HG02642 (cell line): ENCODE data around the gene C6orf62.
"Not testable (repeated sequence)": the region's sequence is repeated elsewhere in the genome, so short reads cannot be mapped to it uniquely, and the experiment has no call there.

Experiments used
- ATAC-seq: cut with Tn5 transposase; IDR thresholded peaks from one replicate; pipeline ENCODE4 v1.9.1; 2021; ENCODE audit warnings: mild to moderate bottlenecking; ENCODE audit not compliant: unreplicated experiment, poor library complexity

Gene C6orf62

DNA sequence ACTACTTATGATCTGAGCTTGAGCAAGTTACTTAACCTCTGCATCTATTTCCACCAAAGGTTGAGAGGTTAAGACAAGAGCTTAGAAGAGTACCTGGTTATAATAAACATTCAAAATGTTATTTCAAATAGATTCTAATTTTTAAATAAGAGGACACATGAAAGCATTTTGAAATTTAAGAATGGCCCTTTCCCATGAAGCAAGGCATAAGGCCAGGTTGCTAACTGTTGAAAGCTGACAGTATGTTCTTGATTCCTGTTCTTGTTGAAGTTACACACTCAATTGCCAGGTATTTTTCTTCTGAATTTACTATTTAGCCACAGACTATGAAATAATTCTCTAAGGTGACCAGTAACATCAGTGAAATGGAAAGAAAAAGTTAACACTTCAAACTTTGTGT lies 14.5 kb downstream of the C6orf62 start:
- ATAC-seq = no peak

DNA sequence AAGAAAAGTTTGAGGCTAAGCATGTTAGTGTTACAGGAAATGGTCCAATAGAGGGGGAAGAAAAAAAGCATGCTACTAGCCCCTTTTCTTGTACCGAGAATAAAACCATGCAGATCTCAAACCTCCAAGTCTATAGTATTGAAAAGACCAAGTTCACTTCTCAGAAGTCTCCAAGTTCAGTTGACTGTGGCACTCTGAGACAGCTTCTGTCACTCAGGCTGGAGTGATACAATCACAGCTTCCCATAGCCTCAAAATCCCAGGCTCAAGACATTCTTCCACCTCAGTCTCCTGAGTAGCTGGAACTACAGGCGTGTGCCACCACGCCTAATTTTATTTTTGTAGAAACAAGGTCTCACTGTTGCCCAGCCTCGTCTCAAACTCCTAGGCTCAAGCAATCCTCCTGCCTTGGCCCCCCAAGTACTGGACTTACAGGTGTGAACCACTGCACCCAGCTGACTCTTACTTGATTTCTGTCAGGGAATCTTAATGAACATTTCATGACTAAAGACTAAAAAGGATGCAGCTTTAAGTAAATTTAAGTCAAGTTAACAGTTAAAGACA lies 16.2 kb downstream of the C6orf62 start:
- ATAC-seq = no peak

DNA sequence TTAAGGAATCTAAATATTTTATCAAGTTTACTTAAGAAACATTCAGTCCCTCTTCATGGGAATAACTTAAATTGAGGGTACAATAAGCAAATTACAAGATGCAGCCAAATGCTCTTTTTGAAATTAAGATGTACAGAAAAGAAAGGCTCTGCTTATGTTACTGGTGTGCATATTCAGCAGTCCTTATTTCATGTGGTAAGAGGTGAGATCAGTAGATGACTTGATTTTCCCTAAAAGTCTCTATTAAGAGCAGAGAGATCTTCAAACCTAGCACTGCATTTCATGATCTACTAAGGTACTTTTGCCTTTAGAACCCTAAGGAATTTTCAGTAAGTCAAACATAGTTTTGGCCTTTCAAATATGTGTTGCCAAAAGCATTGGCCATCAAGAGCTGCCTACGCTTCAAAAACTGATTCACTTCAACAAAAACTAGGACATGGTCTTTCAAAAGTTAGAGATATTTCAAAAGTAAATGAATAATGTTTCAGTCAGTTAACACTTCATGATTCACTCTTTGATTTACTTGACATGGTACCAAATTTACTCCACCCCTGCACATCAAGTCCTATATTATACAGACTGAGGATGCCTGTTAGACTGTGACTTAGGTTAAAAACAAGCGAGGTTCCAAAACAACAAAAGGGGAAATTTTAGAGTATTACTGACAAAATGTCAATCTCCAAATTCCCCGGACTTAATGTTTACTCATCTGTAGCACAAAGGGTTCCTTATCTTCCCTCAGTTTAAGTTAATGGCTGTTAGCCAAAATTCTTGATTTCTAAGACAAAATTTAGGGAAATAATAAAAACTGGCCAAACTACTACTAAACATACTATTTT lies 19.2 kb downstream of the C6orf62 start:
- ATAC-seq = no peak

DNA sequence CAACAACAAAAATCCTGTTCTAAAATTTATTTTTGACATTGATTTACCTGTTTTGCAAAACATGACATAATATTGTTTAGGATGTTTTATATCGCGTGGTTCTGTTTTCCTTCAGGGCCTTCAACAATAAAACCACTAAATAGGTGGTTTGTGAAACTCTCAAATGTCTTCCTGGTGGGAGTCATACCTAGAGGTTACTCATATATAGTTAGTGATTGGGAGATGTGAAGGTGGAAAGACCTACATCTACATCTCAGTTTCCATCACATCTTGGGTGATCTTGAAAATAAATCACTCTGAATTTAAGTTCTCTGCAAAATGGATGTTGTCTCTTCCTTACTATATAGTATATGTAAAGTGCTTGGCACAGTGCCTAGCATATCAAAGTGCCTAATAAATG lies 22.9 kb downstream of the C6orf62 start:
- no peak for ATAC-seq

DNA sequence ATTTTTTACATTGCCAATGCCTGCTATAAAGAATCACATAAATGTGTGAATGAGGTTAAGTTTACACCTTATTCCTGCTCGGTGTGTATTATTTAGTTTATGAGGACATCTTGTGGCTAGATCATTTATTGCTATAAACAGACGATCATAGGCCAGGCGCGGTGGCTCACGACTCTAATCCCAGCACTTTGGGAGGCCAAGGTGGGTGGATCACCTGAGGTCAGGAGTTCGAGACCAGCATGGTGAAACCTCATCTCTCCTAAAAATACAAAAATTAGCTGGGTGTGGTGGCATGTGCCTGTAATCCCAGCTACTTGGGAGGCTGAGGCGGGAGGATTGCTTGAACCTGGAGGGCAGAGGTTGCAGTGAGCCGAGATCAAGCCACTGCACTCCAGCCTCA lies 23.3 kb downstream of the C6orf62 start:
- ATAC-seq = peak; percentile 55

DNA sequence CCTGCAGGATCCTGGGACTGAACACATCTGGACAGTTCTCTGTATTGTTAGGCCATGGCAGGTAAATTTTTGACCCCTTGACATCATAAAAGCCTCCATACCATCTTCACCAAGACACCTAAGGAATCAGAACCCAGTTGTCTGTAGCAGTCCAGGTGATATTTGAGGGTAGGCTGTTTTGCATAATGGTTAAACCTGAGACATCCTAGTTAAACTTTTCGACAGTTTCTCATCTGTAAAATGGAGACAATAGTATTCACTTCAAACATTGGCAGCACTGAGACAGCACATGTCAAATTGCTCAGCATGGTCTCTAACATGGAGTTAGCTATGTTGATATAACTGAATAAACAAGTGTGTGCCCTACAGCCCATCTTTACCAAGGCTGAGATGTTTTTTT lies 24.8 kb downstream of the C6orf62 start:
- ATAC-seq = peak; percentile 39

DNA sequence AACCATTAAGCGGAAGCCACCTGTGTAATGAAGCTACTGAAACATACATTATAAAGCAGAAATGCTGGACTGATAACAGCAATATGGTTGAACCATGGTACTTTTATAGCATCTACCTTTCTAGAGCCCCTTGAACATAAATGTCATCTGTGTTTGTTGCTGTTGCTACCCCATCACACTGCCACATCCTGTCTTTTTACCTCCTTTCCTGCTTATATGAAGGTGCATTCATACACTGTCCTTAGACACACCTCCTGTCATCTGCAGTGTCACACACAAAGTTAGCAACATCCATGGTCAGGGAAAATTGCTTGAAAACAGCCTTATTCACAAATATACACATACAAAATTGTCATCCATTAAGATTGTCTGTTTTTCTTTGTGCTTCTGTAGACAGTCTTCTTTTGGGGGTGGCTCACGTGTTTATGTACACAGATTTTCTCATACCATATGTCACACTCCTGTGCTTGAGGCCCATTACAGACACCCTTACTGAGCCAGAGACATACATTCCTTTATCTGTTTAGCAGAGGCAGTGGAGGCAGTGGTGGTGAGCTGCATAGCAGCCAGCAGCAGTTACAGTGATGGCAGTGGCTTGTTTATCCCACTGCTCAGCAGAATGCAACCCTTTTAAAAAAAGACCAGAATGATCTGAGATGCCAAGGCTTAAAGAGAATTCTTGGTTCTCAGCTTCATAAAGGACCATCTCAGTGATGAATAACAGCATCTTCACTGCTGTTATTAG lies 25.9 kb downstream of the C6orf62 start:
- no peak for ATAC-seq

DNA sequence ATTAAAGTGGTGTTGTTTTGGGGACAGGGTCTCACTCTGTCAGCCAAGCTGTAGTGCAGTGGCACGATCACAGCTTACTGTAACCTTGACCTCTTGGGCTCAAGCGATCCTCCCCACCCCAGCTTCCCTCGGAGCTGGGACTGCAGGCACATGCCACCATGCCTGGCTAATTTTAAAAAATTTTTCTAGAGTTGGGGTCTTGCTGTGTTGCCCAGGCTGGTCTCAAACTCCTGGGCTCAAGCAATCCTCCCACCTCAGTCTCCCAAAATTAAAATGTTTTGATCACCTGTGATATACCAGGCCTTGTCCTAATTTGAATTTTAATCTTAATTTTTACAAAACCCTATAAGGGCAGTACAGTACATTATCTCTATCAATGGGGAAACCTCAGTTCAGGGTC lies 26.5 kb downstream of the C6orf62 start:
- no peak for ATAC-seq

DNA sequence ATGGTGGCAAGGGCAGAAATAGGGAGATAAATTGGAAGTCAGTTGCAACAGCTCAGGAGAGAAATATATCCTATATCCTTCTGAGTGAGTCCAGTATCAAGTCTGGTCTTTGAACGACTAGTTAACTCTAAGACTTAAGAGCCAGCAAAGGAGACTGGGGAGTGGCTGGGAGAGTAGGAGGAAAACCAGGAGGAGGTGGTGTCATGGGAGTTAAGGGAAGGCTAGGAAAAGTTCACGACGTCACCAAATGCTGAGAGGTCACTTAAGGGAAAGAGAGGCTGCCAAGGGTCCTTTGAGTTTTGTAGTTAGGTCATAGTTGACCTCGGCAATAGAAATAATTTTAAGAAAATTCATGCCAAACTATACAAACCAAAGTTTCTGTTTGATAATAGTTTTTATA lies 27.0 kb downstream of the C6orf62 start:
- no peak for ATAC-seq

DNA sequence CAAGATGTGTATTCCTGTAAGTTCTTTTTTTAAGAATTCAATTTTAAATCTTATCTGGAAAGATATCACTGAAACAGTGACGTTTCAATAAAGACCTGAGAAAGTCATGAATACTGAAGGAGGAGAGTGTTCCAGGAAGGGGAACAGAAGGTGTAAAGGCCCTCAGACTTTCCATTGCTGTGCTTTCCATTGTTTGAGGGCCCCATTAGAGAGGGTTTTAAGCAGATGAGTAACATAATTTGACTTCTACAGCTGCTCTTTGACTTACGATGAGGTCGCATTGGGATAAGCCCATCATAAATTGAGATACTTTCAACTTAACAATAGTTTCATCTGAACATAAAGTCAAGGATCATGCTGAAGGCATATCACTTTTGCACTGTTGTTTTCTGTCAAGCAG lies 27.4 kb downstream of the C6orf62 start:
- no peak for ATAC-seq

DNA sequence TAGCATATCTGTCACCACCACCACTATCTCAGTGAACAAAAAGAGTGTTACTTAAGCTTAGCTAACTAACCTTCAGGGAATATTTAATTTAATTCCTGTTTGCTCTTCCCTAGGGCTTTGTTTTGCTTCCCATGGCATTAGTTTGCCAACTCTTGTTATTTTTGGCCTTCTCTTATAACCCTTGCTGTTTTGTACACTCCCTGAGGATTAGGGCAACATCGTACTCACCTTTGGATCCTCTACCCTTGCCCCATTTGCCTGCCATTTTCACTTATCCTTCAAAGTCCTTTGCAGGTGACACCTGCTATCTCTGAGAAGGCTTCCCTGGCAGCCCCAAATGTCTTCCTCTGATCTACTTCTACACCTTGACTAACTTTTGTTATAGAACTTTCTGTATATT lies 28.4 kb downstream of the C6orf62 start:
- ATAC-seq = no peak

DNA sequence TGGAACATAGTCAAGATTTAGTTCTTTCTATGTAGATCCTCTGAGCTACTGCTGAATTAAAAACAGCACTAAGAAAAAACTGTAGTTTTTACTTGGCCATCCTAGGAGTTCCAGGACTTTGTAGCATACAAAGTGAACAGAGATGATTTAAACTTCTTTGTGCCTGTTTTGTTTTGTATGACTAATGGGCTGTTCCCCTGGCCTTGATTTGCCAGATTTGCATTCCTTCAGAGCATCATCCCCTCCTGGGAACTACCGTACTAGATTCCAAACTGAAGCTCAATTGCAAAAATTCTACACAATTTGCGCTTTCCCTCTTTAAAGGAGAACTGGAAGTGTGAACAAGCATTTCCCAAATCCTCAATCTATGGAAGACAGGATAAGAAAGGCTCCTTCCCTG lies 29.0 kb downstream of the C6orf62 start:
- no peak for ATAC-seq

DNA sequence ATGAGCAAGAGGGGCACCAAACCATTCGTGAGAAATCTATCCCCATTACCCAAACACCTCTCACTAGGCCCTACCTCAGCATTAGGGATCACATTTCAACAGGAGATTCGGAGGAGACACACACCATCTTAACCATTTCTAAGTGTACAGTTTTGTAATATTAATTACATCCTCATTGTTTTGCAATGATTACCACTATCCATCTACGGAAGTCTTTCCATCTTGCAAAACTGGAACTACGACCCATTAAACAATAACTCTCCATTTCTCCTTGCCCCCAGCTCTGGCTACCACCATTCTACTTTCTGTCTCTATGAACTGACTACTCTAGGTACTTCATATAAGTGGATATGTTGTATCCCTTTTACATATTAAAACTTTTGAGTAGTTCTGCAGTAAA lies 32.0 kb downstream of the C6orf62 start:
- no peak for ATAC-seq

DNA sequence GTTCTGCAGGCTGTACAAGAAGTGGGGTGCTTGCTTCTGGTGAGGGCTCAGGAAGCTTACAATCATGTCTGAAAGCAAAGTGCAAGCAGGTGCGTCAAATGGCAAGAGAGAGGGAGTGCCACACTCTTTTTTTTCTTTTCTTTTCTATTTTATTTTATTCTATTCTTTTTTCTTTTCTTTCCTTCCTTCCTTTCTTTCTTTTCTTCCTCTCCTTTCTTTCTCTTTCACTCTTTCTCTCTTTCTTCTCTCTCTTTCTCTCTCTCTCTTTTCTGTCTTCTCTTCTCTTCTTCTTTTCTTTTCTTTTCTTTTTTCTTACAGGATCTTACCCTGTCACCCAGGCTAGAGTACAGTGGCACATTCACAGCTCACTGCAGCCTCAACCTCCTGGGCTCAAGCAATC lies 32.5 kb downstream of the C6orf62 start:
- no peak for ATAC-seq

DNA sequence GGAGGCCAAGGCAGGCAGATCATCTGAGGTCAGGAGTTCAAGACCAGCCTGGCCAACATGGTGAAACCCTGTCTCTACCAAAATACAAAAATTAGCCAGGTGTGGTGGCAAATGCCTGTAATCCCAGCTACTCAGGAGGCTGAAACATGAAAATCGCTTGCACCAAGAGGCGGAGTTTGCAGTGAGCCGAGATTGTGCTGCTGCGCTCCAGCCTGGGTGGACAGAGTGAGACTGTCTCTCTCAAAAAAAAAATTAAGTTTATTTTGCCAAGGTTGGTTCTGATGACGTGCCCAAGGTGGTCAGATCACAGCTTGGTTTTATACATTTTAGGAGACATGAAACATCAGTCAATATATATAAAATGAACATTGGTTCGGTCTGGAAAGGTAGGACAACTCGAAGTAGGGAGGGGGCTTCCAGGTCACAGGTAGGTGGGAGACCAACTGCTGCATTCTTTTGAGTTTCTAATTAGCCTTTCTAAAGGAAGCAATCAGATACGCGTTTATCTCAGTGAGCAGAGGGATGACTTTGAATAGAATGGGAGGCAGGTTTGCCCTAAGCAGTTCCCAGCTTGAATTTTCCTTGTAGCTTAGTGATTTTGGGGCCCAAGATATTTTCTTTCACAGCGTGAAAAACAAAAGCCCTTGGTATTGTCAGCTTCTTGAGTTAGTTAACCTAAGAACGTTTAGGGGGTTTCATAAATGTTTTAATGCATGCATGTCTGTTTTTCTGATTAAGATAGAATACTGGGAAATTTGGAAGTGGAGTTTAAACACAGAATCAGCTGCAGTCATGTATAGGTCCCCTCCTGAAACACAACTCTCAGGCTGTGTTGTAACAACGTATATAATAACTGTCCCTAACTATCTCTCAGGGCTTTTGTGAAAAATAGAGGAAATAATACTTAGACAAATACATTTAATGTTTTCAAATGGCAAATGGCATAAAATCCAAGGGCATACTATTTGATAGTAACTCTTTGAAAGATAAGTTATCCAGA lies 35.4 kb downstream of the C6orf62 start:
- no peak for ATAC-seq

DNA sequence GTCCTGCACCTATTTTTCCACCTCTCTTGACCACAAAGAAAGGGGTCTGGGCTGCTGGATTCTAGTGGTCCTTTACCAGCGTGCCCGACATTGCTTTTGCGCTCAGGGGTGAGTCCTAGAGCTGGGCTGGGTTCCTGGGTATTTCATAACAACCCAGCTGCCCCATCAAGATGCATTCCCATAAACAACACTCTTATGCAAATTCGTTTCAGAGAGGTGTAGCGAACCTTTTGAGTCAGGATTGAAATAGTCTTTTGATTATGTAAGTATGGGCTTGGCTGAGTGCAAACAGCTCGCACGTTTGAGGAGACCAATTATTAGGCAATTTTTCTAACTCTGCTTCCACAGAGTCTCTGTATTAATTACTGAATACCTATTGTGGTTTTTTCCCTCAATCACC lies 38.4 kb downstream of the C6orf62 start:
- no peak for ATAC-seq

DNA sequence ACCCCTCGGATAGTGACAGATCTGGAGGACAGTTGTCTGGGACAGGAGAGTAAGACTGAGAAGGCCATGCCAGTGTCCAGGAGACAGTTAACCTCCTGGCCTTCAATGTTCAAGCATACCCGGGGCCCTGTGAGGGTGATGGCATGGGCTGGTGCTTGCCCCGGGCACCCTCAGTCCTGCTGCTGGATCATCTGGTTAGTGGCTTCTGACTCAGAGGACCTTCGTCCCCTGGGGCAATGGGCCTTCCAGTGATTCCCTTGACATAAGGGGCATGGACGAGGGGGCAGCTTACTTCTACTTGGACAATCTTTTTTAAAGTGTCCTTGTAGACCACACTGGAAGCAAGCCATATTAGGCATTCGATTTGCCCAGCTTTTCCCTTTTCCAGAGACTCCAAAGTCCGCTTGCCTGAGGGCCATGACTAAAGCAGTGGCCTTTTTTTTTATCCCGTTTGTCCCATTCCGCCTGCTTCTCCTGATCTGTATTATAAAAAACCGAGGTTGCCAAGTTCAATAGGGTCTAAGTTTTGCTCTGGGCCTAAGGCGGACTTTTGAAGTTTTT lies 40.1 kb downstream of the C6orf62 start:
- not testable (repeated sequence) for ATAC-seq

DNA sequence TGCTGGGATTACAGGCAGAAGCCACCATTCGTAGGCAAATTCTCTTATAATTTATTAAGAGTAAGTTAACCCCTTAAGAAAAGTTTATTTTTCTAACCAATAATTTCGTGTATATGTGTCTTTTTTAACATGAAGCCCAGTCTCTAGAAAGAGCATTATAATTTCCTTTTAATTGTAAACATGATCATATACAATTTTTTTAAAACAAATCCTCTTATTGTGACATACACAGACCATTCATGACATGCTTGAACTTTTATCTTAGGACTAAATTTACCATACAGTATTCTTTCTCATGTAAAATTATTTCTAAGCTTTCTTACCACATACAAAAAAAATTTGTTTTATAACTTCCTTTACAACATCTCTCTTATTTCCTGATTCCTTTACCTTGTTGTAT lies 45.3 kb downstream of the C6orf62 start:
- no peak for ATAC-seq

DNA sequence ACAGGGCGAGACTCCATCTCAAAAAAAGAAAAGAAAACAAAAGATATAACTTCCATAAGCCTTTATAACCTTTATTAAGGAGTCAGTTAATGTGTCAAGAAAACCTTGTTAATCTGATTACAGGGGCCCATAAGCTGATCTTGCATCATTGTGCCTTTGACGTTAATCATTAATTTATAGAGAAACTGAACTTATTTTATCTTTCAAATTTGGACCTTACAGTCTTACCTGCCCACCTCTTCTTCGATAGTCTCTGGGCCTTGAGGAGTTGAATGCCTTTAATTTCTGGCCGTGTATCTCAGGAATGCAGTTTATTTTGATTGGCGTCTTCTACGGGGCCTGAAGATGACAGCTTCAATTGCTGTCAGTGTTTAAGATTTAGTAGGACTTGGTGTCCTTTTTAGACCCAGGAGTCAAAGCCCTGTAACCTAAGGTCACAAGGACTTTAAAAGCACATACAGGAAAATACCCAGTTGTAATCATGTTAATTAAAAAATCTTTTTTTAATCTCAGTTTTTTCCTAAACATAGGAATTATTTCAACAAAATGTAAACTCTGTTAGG lies 46.3 kb downstream of the C6orf62 start:
- no peak for ATAC-seq

DNA sequence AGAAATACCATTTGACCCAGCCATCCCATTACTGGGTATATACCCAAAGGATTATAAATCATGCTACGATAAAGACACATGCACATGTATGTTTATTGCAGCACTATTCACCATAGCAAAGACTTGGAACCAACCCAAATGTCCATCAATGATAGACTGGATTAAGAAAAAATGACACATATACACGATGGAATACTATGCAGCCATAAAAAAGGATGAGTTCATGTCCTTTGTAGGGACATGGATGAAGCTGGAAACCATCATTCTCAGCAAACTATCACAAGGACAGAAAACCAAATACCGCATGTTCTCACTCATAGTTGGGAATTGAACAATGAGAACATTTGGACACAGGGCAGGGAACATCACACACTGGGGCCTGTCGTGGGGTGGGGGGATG lies 47.9 kb downstream of the C6orf62 start:
- ATAC-seq = not testable (repeated sequence)
